ENCODE measurements around the gene ATP2C2.

The ATP2C2 gene

GRCh38 chr16:84442416-84443145, 74.2 kb downstream of the ATP2C2 start:
- TF ChIP-seq ZFX (IDR thresholded peaks at IDR 0.05): no peak
- no peak for TF ChIP-seq CTCF (conservative IDR thresholded peaks at IDR 0.05)
- H3K27ac ChIP-seq: no peak overlapping the region

GRCh38 chr16:84443166-84443802, 74.9 kb downstream of the ATP2C2 start:
- TF ChIP-seq CTCF (conservative IDR thresholded peaks at IDR 0.05): no peak
- TF ChIP-seq ZFX (IDR thresholded peaks at IDR 0.05): no peak
- H3K27ac ChIP-seq: no peak overlapping the region

GRCh38 chr16:84444476-84444875, 76.1 kb downstream of the ATP2C2 start:
- TF ChIP-seq ZFX (IDR thresholded peaks at IDR 0.05) (no peak), CTCF (conservative IDR thresholded peaks at IDR 0.05) (no peak)

GRCh38 chr16:84446084-84446483, 77.7 kb downstream of the ATP2C2 start:
- no peak overlapping the region for H3K27ac ChIP-seq
- no peak for TF ChIP-seq CTCF (conservative IDR thresholded peaks at IDR 0.05)
- no peak for TF ChIP-seq ZFX (IDR thresholded peaks at IDR 0.05)

More at GRCh38 chr16:84444476-84444875, 76.1 kb downstream of the ATP2C2 start:
- no peak overlapping the region for H3K27ac ChIP-seq

GRCh38 chr16:84446596-84447392, 78.5 kb downstream of the ATP2C2 start:
- H3K27ac ChIP-seq: no peak overlapping the region
- TF ChIP-seq CTCF (conservative IDR thresholded peaks at IDR 0.05) (no peak), ZFX (IDR thresholded peaks at IDR 0.05) (no peak)

GRCh38 chr16:84448444-84448843, 80.1 kb downstream of the ATP2C2 start:
- TF ChIP-seq ZFX (IDR thresholded peaks at IDR 0.05): no peak
- no peak for TF ChIP-seq CTCF (conservative IDR thresholded peaks at IDR 0.05)
- H3K27ac ChIP-seq: no peak overlapping the region

All from C4-2B (cell line).